Ishikawa (cell line): ENCODE data around the gene PLEKHG4.

Experiments used
- FOXM1 ChIP-seq: IDR thresholded peaks from 2 replicates; pipeline ENCODE4 v1.6.1; 2012; ENCODE audit warnings: low read depth, borderline replicate concordance
- RAD21 ChIP-seq: IDR thresholded peaks from 2 replicates; pipeline ENCODE4 v1.6.1; 2012; ENCODE audit warnings: low read depth
- TAF1 ChIP-seq: IDR thresholded peaks from 2 replicates; pipeline ENCODE4 v1.6.1; 2012; ENCODE audit warnings: low read depth, mild to moderate bottlenecking
- TF ChIP-seq, protein P1 (sequence below): IDR thresholded peaks from 2 replicates; pipeline ENCODE4 v1.6.1; 2012
- TF ChIP-seq, protein P2 (sequence below): IDR thresholded peaks from 2 replicates; pipeline ENCODE4 v1.6.1; 2012

DNA sequence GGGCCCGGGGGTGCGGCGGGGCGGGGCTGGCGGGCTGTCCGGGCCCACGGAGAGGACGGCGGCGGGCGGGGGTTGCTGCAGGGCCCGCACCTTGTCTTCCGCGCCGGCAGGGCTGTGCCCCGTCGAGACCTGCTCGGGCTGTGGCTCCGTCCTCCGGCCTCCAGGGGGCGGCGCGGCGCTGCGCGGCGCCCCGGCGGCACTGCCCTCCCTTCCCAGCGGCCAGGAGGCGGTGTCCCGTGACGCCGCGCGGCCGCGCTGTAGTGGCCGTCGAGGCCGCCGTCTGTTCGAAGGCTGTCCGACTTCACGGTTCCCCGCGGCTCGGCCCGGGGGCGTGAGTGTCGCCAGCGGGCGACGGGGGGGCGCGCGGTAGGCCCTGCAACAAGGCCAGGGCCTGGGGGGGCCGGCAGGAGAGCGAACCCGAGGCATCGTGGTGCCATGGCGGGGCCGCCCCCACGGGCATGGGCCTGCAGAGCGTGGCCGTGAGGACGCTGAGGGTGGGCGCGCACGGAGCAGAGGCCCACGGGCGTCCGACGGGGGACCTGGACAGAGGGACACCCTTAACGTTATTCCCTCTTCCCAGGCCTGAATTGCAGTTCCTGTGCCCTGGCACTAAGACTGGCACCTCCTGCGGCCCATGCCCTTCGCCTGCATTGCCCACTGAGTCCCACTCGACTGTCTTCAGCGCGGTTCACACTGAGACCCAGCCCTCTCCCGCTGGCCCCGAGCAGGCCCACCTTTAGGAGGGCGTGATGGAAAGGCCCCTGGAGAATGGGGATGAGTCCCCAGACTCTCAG lies at the start of gene PLEKHG4:
- TF ChIP-seq, protein P1, sequence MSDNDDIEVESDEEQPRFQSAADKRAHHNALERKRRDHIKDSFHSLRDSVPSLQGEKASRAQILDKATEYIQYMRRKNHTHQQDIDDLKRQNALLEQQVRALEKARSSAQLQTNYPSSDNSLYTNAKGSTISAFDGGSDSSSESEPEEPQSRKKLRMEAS = peak; percentile 96
- TF ChIP-seq FOXM1 (no peak), TAF1 (no peak), RAD21 (peak; percentile 54; the same call in 1 of the 2 replicates)
- TF ChIP-seq, protein P2, sequence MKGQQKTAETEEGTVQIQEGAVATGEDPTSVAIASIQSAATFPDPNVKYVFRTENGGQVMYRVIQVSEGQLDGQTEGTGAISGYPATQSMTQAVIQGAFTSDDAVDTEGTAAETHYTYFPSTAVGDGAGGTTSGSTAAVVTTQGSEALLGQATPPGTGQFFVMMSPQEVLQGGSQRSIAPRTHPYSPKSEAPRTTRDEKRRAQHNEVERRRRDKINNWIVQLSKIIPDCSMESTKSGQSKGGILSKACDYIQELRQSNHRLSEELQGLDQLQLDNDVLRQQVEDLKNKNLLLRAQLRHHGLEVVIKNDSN = peak; percentile 59
